ENCODE results near the gene TRMT2A. TPM values are rescaled to one million over a fixed set of nuclear protein-coding genes. Genes with fewer than 3 reads are reported as not detected.

TRMT2A gene
- total and polyA plus RNA-seq, 2 of the 8 experiments (the other 6 are each of a cell fraction or from before 2014, with no cell fraction given): 44.9 to 50.3 TPM

DNA sequence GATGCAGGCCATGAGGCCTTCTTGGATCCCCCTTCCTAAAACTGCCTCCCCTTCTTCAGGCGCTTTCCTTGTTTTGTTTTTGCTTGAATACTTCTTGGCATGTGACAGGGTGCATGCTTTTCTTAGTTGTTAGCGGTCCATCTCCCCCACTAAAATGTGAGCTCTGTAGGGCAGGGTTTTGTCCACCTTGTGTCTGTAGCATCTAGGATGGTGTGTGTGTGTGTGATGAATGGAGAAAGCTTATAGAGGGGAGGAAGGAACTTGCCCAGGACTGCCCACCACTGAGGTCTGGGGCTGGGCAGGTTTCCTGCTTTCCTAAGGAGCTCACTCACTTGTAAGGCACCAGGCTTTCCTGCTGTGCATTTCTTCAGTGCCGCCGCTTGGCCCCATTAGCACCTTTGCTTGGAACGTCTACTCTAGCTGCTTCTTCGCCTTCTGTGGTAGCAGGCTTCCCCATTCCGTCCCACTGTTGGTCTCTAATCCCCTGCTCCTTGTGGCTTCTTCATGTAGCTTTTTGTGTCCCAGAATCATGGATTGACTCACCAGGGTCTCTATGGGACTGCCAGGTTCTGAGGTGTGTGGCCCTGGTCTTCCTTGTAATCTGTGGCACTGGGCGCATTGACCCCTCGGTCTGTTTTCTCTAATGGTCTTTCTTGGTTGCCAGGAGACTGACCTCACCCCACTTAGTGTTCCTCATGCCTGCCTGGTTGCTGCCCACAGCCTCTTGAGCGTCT lies 33.7 kb downstream of the TRMT2A start:
- no peak overlapping the region for H2AFZ ChIP-seq (ENCODE audit: low read length)
- H3K18ac ChIP-seq (ENCODE audit: extremely low read depth, low read length): no peak overlapping the region
- CTCF ChIA-PET (ENCODE audit: partially characterized antibody): interaction anchor here (0.6 to 3.0 kb wide), 11 partner anchors 11 to 152 kb away, joined by 3 to 9 read pairs (median 3); partner anchors contain the start of gene RANBP1
- POLR2A ChIA-PET (ENCODE audit: partially characterized antibody): interaction anchor here (0.8 to 29.4 kb wide), 11 partner anchors 10 to 212 kb away, joined by 3 to 598 read pairs (median 4); partner anchors contain the start of genes RANBP1 and TRMT2A
- H3K9ac ChIP-seq (replicated peaks in 1 of 4; ENCODE audit: extremely low read depth in 1 of 4, low read depth in 3 of 4, low read length in 3 of 4): no peak overlapping the region; a peak in 1 of 7 replicates
- no peaks in the 10 kb centered on the region for H3K9me3 ChIP-seq (ENCODE audit: insufficient read depth in 2 of 2, low read depth in 1 of 2, low read length in 1 of 2)
- peak overlapping the region in 1 of 2 experiments; percentile 13; a peak in 2 of 4 replicates for H3K4me2 ChIP-seq (ENCODE audit: insufficient read depth in 1 of 2, low read depth in 2 of 2, low read length in 2 of 2)
- H3K4me3 ChIP-seq (ENCODE audit: extremely low read depth in 1 of 4, insufficient read depth in 2 of 4, low read depth in 3 of 4, low read length in 4 of 4): no peak overlapping the region
- WGBS, 2 experiments (ENCODE audit: extremely low coverage in 1 of 2, insufficient coverage in 1 of 2, insufficient read length in 1 of 2, insufficient replicate concordance in 2 of 2, low coverage in 1 of 2, low lambda C conversion rate in 2 of 2, missing lambda C conversion rate in 1 of 2): 89% methylated on average over 10 of the region's 10 CpGs; no CpG with 5 or more reads in 1 of the 2 experiments
- no peak overlapping the region for H2BK12ac ChIP-seq (ENCODE audit: low read depth, low read length)
- H2BK20ac ChIP-seq (ENCODE audit: low read length): no peak overlapping the region
- peaks cover 9% of the 10 kb centered on the region for H3K23me2 ChIP-seq (ENCODE audit: low read depth, low read length)
- no peak for TF ChIP-seq ZNF274 (IDR thresholded peaks at IDR 0.05; ENCODE audit: borderline replicate concordance, extremely low read depth, low read length)
- TF ChIP-seq PHF8 (conservative IDR thresholded peaks at IDR 0.05; ENCODE audit: low read depth, low read length): no peak
- peak in 1 of 2 experiments; percentile 17; a peak in 1 of 3 replicates for TF ChIP-seq POLR2A (IDR thresholded peaks at IDR 0.05; ENCODE audit: control extremely low read depth in 1 of 2, low read depth in 2 of 2, low read length in 2 of 2)
- no peak overlapping the region for H2BK15ac ChIP-seq (ENCODE audit: low read length)
- H2AK5ac ChIP-seq (ENCODE audit: low read depth, low read length): no peak overlapping the region
- no peak overlapping the region for H4K5ac ChIP-seq (ENCODE audit: insufficient read length, low read depth, low read length)
- H2BK120ac ChIP-seq (replicated peaks; ENCODE audit: low read depth, low read length): no peak overlapping the region
- H3K14ac ChIP-seq (ENCODE audit: insufficient read length): no peak overlapping the region
- H3K27me3 ChIP-seq (replicated peaks in 1 of 4; ENCODE audit: control insufficient read depth in 3 of 4, extremely low read depth in 1 of 4, insufficient read depth in 3 of 4, low read length in 3 of 4): no peaks in the 10 kb centered on the region
- no peak overlapping the region for H3K56ac ChIP-seq (replicated peaks; ENCODE audit: insufficient read length, low read depth, low read length)
- H3K36me3 ChIP-seq (ENCODE audit: control insufficient read depth in 2 of 4, insufficient read depth in 4 of 4, low read length in 3 of 4): peaks cover 24 to 29% (median 28%) of the 10 kb centered on the region in 4 experiments
- peaks cover 3 to 19% (median 11%) of the 10 kb centered on the region in 4 experiments for H3K4me1 ChIP-seq (replicated peaks in 1 of 4; ENCODE audit: control insufficient read depth in 3 of 4, insufficient read depth in 4 of 4, low read length in 3 of 4)
- no peak overlapping the region for H3K27ac ChIP-seq (ENCODE audit: low read depth, low read length)
- H4K20me1 ChIP-seq (replicated peaks in 1 of 2; ENCODE audit: control insufficient read depth in 1 of 2, insufficient read depth in 2 of 2, low read length in 2 of 2): peaks cover 22 to 51% of the 10 kb centered on the region in 2 experiments
- peaks cover 35% of the 10 kb centered on the region for H3K79me1 ChIP-seq (ENCODE audit: low read depth, low read length)
- no peak overlapping the region for H3K23ac ChIP-seq (ENCODE audit: insufficient read length)
- H4K91ac ChIP-seq (replicated peaks; ENCODE audit: insufficient read length, low read length): no peak overlapping the region
- no peak for FAIRE-seq
- no peak overlapping the region for H4K8ac ChIP-seq (ENCODE audit: extremely low read depth, insufficient read depth, low read length)
- H3K4ac ChIP-seq (replicated peaks; ENCODE audit: insufficient read length, low read depth, low read length): no peak overlapping the region
- DNase-seq (ENCODE audit: low read depth in 1 of 2, low spot score in 2 of 2): no peak
- peaks cover 27 to 70% of the 10 kb centered on the region in 2 experiments for H3K79me2 ChIP-seq (ENCODE audit: control insufficient read depth in 1 of 2, insufficient read depth in 2 of 2, low read length in 2 of 2)
- no peak overlapping the region for H2BK5ac ChIP-seq (ENCODE audit: low read depth, low read length)
